ENCODE measurements around the gene AVL9.
"Not testable (repeated sequence)": the region's sequence is repeated elsewhere in the genome, so short reads cannot be mapped to it uniquely, and the experiment has no call there.

Gene AVL9
- 35.9 to 55.6 reads per million in 2 donors for total RNA-seq

DNA sequence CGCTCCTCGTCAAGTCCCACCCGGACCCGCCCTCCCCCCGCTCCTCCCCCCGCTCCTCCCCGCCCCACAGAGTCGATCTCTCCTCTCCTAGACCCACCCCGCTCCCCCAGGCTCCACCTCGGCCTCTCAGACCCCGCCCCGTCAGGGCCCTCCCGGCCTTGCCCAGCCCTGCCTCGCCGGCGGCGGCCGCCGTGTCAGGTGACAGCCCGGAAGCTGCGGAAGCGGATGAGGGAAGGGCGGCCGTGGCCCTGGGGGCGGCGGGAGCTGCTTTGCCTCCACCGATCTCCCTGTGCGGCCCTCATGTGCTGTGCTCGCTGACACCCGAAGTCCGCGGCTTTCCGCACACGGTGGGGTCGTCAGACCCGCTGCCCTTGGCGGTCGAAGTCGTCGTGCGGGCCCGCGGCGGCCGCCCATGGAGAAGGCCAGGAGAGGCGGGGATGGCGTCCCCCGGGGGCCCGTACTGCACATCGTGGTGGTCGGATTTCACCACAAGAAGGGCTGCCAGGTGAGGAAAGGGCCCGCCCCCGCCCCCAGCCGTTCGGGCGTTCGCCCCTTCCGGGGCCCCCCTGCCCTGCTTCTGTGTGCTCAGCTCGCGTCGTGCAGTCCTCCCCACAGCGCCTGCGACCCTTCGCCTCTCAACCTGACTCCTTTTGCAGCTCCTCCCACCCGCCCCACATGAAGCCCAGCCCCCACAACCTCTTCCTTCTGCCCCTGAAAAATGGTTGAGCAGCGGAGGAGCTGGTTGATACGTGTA is at the start of gene AVL9:
Gene AVL9 (plus strand): TSS at position 192 of the 754 bp plus-strand sequence. CDS start 221 bp downstream, at position 413.
- DNase-seq = peak; percentile 98 to 99 (median 99)

DNA sequence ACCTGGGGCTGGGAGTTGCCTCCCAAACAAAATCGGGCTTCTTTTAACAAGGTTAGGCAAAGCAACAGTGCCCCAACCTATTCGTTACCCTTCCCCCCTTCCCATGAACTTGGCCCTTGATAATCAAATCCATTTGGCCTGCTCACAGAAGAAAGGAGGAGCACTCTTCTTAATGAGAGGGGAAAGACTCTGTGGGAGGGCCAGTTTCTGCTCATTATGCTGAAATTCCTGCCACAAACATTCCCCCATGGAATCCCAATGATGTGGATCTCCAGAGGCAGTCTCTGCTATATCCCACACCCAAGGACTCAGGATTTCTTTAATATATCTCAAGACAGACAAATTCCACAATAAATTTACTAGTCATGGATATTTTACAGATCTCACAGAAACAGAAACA is 48.1 kb upstream of the AVL9 start:
- no peak for DNase-seq

DNA sequence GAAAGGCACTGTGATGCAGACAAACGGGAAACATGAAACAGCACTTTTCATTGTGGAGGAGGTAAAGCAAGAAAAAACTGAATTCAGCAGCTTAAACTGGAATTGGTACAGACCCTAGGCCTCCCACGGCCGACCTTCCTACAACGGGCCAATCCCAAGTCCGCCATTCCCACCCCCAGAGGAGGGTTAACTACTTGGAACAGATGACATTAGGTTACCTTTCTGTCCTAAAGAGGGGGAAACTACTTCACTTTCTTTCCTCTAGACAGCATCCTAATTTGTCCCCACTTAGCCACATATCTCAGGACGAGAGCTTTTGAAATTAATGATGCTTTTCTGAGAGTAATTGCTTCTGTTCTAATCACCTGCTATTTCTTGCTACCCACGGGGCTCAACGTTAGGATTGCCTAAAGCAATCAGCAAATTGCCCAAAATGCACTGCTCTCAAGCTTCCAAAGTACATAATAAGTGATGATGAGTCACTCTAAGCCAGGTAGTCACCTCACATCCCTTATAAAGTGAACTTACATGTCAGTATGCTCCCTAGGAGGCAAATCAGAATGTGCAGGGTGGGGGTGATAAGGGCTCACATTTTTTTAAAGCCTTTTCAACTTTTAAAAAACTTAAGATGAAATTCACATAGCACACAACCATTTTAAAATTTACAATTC is 41.8 kb upstream of the AVL9 start:
- no peak for DNase-seq

DNA sequence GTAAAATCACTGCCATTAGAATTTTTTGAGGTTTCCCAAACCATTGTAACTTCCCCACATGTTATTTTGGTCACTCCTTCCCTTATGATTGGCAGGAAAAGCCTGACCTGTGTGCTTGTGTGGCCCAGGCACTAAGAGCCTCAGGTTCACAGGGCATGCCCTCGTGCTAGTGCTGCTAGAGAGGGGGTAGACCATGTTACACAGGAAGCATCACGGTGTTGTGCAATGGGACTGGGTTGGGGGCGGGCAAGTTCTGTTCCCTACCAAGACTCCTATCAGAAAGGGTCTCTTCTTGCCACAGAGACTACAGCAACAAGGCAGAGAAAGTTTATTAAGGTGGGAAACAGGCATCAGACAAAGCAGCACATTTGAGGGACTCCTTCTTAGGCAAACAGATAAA is 37.3 kb upstream of the AVL9 start:
- no peak for DNase-seq

DNA sequence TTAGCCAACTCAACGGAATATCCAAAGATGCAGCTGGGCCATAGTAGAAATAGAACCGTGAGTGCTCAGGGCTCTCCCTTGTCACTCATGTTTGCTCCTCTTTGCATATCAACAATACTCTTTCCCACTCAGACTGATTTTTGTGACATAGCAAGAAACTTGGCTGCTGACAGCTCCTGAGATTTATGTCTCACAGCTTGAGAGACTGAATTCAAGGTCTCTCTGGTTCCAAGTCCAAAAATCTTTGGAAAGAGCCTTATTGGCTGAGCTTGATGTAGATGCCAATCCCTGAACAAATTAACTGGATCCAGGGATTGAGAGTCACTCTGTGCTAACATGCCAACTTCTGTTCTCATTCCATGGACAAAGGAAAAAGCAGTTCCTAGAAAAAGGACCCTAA is 35.5 kb upstream of the AVL9 start:
- DNase-seq = no peak

DNA sequence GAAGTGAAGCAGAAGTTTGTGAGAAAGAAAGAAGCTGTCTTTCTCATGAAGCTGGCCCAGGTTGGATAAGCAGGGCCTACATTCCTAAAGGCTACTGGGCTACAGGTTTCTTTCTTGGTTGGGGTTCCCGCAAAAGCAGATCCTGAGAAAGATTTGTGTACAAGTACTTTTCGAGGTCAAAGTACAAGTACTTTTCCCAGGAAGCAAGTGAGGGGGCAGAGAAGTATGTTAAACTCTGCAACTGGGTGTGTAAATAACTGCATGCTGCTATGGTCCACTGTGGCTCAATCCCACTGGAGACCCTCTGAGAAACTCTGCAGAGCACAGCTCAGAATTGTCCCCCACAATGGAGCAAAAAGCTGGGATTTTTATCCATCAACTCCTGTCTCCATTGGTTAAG is 33.8 kb upstream of the AVL9 start:
- no peak for DNase-seq

DNA sequence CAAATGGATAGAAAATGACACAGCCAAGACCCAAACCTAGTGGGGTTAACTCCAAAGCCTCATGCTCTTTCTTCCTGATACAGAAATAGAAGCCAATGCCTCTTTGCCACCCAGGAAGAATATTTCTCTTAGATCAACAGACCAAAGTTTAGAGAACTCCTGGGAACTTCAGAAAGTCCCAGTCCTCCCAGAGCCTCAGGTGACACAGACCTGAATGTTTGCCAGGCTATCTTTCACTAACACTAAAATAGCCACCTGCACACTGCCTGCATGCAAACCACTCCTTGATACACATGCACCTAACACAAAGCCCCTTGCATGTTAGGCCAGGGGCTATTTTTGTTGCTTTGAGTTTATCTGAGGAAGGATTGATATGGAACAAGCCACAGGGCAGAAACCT is 32.8 kb upstream of the AVL9 start:
- DNase-seq = no peak

DNA sequence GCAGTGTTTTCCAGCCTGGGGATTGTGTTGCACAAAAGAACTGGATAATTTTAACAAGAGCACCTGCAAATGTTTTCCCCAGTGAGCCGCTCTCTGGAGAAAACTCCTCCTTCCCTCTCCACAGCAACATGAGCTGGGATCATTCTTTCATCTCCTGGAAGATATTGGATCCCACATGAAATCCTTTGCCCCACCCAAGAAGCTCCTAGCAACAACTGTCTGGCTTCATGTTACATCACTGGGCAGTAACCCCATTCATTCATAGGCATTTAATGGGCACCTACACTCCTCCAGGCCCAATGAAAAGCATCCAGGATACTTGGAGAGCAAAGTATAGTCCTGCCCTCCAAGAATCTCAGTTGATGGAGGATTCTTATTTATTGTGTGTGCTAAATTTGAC is 32.3 kb upstream of the AVL9 start:
- no peak for DNase-seq

DNA sequence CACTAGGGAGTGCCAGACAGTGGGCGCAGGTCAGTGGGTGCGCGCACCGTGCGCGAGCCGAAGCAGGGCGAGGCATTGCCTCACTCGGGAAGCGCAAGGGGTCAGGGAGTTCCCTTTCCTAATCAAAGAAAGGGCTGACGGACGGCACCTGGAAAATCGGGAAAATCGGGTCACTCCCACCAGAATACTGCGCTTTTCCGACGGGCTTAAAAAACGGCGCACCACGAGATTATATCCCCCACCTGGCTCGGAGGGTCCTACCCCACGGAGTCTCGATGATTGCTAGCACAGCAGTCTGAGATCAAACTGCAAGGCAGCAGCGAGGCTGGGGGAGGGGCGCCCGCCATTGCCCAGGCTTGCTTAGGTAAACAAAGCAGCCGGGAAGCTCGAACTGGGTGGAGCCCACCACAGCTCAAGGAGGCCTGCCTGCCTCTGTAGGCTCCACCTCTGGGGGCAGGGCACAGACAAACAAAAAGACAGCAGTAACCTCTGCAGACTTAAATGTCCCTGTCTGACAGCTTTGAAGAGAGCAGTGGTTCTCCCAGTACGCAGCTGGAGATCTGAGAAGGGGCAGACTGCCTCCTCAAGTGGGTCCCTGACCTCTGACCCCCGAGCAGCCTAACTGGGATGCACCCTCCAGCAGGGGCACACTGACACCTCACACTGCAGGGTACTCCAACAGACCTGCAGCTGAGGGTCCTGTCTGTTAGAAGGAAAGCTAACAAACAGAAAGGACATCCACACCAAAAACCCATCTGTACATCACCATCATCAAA is 30.5 kb upstream of the AVL9 start:
- not testable (repeated sequence) for DNase-seq

DNA sequence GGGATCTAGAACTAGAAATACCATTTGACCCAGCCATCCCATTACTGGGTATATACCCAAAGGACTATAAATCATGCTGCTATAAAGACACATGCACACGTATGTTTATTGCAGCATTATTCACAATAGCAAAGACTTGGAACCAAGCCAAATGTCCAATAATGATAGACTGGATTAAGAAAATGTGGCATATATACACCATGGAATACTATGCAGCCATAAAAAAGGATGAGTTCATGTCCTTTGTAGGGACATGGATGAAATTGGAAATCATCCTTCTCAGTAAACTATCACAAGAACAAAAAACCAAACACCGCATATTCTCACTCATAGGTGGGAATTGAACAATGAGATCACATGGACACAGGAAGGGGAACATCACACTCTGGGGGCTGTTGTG is 25.3 kb upstream of the AVL9 start:
- DNase-seq = not testable (repeated sequence)

DNA sequence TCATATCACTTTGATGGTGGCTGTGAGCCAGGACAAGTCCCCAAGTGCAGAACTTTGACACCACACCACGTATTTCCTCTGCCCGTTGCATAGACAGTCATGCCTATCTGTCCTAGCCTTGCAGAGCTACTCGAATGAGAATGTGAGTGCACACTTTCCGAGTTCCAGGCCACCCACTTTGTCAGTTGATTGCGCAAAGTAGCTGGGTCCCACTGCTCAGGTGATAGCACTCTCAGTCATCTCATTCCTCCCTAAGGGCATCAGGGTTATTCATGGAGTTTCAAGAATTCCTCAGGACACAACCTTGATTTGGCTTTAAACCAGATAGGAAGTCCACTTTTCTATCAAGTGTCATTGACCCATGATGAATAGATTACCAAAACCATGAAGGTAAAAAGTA is 24.4 kb upstream of the AVL9 start:
- DNase-seq = no peak

DNA sequence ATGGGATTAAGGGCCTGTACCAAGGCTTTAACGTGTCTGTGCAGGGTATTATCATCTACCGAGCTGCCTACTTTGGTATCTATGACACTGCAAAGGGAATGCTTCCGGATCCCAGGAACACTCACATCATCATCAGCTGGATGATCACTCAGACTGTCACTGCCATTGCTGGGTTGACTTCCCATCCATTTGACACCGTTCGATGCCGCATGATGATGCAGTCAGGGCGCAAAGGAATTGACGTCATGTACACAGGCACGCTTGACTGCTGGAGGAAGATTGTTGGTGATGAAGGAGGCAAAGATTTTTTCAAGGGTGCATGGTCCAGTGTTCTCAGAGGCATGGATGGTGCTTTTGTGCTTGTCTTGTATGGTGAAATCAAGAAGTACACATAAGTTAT is 23.3 kb upstream of the AVL9 start:
- no peak for DNase-seq

DNA sequence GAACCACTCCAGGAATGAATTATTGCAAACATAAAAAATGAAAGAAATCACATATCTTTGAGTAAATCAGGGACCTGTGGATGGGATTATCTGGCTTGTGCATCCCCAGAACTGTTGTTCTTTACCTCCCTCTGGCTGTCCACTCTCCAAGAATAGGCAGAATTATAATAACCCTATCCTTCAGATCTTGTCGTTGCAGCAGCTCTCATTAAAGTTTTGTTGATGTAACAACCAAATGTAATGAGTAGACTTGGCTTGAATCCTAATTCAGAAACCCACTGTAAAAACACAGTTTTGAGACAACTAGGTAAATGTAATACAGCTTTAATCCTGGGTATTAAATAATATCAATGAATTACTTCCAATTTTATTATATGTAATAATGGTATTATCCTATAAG is 21.3 kb upstream of the AVL9 start:
- DNase-seq = no peak

DNA sequence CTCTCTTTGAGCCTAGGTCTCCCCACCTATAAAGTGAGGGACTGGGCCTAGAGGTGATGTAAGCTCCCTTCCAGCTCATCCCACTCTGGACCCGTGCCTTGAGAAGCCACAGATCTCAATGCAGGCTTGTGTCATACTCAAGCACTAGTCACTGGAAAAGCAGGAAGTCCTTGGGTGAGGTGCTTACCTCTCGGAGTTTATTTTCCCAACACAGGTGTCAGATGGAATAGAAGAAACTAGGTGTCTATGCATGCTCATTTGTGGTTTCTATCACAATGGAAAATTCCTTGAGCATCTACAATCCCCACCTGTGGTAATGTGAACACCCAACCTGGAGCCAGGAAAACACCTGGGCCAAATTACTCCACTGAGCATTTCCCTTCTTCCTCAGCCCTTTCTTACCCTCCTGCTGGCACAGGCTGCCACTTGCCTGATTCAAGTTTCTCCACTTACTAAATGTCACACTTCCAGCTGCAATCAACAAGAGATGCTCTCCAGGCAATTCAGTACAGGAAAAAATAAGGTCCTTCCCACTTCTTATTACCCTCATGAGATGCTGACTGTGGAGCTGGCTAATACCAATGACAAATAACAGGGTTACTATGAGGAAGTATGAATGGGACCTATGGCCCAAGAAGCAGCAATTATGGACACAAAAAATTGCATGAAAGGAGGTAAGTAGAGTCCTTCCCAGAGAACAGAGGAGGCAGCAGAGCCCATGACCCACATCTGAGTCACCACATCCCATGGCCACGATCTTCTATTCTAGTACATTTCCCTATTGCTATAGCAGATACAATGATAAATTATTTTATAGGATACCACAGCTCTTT is 18.3 kb upstream of the AVL9 start:
- DNase-seq = no peak

DNA sequence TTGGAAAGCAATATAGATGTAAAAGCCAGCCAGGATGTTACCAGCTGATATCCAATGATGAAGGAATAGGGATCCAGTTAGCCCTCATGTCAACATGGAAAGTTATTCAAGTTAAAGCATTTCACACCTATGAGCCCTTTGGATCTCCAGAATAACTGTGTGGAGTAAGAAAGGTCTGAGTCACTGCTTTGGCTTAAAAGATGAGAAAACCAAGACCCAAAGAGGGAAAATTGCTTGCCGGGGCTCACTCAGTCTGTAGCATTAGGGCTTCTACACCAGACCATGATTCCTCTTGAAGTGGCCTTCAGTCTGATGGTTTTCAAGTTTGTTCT is 17.7 kb upstream of the AVL9 start:
- no peak for DNase-seq

DNA sequence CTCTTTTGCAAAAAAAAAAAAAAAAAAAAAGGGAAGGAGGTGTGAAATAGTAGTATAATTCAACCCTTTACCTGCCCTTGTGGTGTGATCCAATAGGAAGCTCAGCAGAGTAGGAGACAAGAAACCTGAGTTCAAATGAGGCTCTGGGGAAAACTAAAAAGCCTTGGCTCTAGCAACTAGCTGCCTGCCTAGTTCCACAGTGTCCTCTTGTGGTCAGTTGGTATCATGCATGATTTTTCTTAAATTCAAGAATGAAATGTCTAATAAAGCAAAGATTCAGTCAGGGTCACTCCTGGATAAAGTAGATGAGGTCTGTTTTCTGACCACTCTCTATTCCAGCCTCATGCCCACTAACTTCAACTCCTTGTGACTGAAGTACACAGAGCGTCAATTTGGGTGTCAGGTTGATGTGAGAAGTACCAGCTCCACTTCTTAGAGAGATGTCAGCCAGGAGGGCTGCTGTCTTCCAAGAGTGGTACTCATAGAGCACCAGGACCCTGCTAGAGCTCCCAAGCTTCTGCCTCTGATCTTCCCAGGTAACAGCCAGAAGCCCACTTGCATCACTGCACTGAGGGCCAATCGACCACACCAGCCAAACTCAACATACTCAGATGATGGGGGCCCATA is 15.6 kb upstream of the AVL9 start:
- DNase-seq = peak in 1 of 5 experiments; percentile 35

DNA sequence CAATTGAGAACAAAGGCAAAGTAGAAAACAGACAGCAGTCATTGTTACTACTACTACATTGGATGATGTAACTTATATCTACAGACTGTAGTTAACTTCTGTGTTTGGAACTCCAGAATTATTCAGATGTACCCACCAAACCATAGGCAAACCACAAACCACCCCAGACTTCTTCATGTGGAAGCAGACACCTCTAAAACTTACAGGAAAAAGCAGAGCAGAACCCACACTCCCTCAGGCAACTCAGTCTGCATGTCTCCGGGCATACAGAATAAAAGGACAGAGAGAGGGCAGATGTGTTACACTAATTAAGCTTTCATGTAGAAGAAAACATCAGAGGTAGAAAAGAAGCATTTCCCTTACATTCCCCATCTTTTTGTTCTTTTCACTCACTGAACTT is 14.1 kb upstream of the AVL9 start:
- no peak for DNase-seq

DNA sequence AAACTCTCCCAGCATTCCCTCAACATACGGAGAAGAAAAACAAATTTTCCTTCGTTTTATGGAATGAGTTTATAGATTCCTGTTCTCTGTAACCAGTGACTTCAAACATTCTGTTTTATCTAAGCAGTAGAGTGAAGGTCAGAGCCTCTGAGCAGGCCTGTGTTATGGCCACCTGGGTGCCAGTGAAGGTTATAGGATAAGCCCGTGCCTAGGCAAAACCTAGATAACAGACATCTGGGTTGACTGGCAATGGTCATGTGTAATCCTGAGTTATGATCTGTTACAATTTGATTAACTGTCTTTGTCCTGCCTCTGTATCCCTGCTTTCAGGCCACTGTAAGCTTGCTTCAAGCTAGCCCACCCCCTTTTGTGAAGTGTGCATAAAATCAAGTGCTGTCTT is 13.4 kb upstream of the AVL9 start:
- no peak for DNase-seq

DNA sequence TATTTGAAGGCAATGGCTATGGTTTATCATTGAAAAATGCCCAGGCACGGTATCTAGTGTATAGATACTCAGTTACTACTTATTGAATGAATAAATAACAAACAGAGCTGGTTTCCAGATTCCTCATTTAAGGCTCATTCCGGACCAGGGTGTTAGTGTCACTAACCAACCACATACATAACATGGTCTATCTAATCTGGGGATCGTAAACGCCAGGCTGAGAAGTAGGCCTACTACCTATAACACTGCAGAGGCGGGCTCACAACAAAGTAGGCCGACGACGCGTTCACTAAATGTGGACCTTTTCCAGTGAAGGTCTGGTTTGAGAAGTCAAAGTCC is 5.5 kb upstream of the AVL9 start:
- no peak for DNase-seq

DNA sequence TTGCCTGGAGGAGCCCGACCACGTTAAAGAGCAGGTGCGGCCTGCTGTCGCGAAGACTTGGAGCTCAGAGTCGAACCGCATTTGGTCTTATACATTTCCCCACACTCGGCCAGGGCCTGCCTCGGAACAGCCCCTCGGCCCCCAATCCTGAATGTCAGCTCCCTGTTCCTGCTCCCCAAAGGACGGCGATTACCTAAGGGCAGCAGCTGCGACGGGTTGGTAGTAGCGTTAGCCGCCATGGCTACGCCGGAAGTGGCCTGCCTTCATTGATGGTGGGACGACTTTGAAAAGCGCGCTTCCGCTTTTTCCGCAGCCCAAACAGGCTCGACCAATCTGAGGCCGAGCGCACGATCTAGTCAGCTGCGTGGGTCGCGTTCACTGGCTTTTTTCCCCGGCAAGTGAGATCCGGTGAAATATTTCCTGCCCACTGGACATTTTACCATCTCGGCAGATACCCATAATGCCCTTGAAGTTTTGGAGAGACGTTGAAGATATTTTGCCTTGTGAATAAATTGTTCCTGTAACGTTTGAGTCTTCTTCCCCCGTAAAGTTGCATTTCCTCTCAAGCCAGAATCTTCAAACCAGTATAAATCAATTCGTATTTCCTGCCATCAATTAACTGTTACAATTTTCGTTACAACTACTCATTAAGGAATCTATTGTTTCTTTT is 5.0 kb upstream of the AVL9 start, which contains the start of gene LSM5:
Gene LSM5 (minus strand): TSS at position 254 of the 670 bp plus-strand sequence. CDS start 15 bp downstream, at position 239.
- DNase-seq = peak; percentile 70 to 97 (median 83)

DNA sequence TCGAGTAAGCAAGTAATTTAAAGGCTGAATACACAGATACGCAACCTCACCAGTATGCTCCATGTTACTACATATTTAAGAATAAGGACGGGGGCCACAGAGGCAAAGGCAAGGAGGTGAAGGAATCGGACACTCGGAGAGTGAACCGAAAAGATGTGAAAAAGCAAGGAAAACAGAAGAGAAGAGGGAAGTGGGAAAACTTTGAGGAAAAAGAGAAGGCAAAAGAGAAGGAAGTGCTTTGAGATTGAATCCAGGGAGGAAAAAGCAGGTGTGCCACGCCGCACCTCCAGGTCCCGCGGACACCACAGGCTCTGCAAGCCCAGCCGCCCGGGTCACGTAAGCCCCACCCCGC is 367 bp upstream of the AVL9 start:
- no peak for DNase-seq
